Measurements from ENCODE around the gene TMEM179. TPM values are rescaled to one million over a fixed set of nuclear protein-coding genes. Genes with fewer than 3 reads are reported as not detected.

TMEM179 gene
- total RNA-seq, 4 donors from 2014 or later, result 0.54 to 3.1 (median 1.7) TPM; not detected in 1

GRCh38 chr14:104547998-104548700 is 56.4 kb downstream of the TMEM179 start:
- H3K9me3 ChIP-seq, result no peaks in the 10 kb centered on the region
- H3K4me3 ChIP-seq, result no peak overlapping the region
- no peaks in the 10 kb centered on the region for H3K36me3 ChIP-seq
- no peak overlapping the region for H3K27ac ChIP-seq
- H3K4me1 ChIP-seq, result no peaks in the 10 kb centered on the region
- peak in 2 of 3 donors; percentile 22 to 37 for DNase-seq
- H3K27me3 ChIP-seq, result no peaks in the 10 kb centered on the region
- TF ChIP-seq CTCF (IDR thresholded peaks at IDR 0.05), result no peak
- no peak for TF ChIP-seq POLR2A (IDR thresholded peaks at IDR 0.05)

GRCh38 chr14:104547310-104547997 is 57.1 kb downstream of the TMEM179 start:
- TF ChIP-seq CTCF (IDR thresholded peaks at IDR 0.05) (no peak), POLR2A (IDR thresholded peaks at IDR 0.05) (no peak)
- Histone ChIP-seq H3K4me1 (no peaks in the 10 kb centered on the region), H3K4me3 (no peak overlapping the region), H3K36me3 (no peaks in the 10 kb centered on the region), H3K27me3 (no peaks in the 10 kb centered on the region), H3K9me3 (no peaks in the 10 kb centered on the region), H3K27ac (no peak overlapping the region)
- peak in 2 of 3 donors; percentile 26 to 34 for DNase-seq

GRCh38 chr14:104546591-104547309 is 57.8 kb downstream of the TMEM179 start:
- peak in 2 of 3 donors; percentile 20 to 34 for DNase-seq
- no peaks in the 10 kb centered on the region for H3K4me1 ChIP-seq
- no peaks in the 10 kb centered on the region for H3K36me3 ChIP-seq
- no peak overlapping the region for H3K4me3 ChIP-seq
- TF ChIP-seq POLR2A (IDR thresholded peaks at IDR 0.05) (no peak), CTCF (IDR thresholded peaks at IDR 0.05) (no peak)
- no peaks in the 10 kb centered on the region for H3K9me3 ChIP-seq
- H3K27ac ChIP-seq, result no peak overlapping the region
- no peaks in the 10 kb centered on the region for H3K27me3 ChIP-seq

GRCh38 chr14:104545942-104546501 is 58.5 kb downstream of the TMEM179 start:
- Histone ChIP-seq H3K27me3 (no peaks in the 10 kb centered on the region), H3K36me3 (no peaks in the 10 kb centered on the region), H3K9me3 (no peaks in the 10 kb centered on the region), H3K4me3 (no peak overlapping the region), H3K4me1 (no peaks in the 10 kb centered on the region), H3K27ac (no peak overlapping the region)
- peak in 2 of 3 donors; percentile 23 to 34 for DNase-seq
- TF ChIP-seq CTCF (IDR thresholded peaks at IDR 0.05) (no peak), POLR2A (IDR thresholded peaks at IDR 0.05) (no peak)

- H3K27me3 ChIP-seq, result no peaks in the 10 kb centered on the region
- no peak overlapping the region for H3K27ac ChIP-seq
- H3K4me3 ChIP-seq, result no peak overlapping the region
- DNase-seq, result peak in 1 of 3 donors; percentile 28
- no peaks in the 10 kb centered on the region for H3K9me3 ChIP-seq
- no peak for TF ChIP-seq CTCF (IDR thresholded peaks at IDR 0.05)
- no peak for TF ChIP-seq POLR2A (IDR thresholded peaks at IDR 0.05)
- no peaks in the 10 kb centered on the region for H3K36me3 ChIP-seq
- no peaks in the 10 kb centered on the region for H3K4me1 ChIP-seq
Measured at GRCh38 chr14:104545151-104545941, 59.2 kb downstream of the TMEM179 start.
